Activated CD4-positive, alpha-beta T cell treated with anti-CD3 and anti-CD28 coated beads, Interleukin-2, amount 10 ng/mL, durations not matched to agents 24 days and 14 days (primary cell): ENCODE results near the gene IL10. TPM values are rescaled to one million over a fixed set of nuclear protein-coding genes. Genes with fewer than 3 reads are reported as not detected.
"Not testable (repeated sequence)": the region's sequence is repeated elsewhere in the genome, so short reads cannot be mapped to it uniquely, and the experiment has no call there.

Source experiments
- DNase-seq: peaks from one replicate; pipeline ENCODE4 v3.0.0; 2022
- H3K27ac Mint-ChIP-seq: one replicate; pipeline ENCODE4 v1.8.0; 2022; ENCODE audit warnings: mild to moderate bottlenecking, mixed read lengths
- H3K27me3 Mint-ChIP-seq: one replicate; pipeline ENCODE4 v1.8.0; 2022; ENCODE audit warnings: mixed read lengths
- H3K36me3 Mint-ChIP-seq: one replicate; pipeline ENCODE4 v1.8.0; 2022; ENCODE audit warnings: low read depth, mild to moderate bottlenecking, mixed read lengths
- H3K4me1 Mint-ChIP-seq: one replicate; pipeline ENCODE4 v1.8.0; 2021; ENCODE audit warnings: mixed read lengths
- H3K4me3 Mint-ChIP-seq: one replicate; pipeline ENCODE4 v1.8.0; 2022; ENCODE audit warnings: mild to moderate bottlenecking, moderate library complexity, mixed read lengths
- H3K9me3 Mint-ChIP-seq: one replicate; pipeline ENCODE4 v1.8.0; 2021; ENCODE audit warnings: mixed read lengths
- intact Hi-C: fragments of 100-400 bp; cut with micrococcal nuclease; formaldehyde crosslinking; loops from one replicate; pipeline ENCODE4 v1.15.1; 2023
- total RNA-seq: library from RNA; stranded (reverse); gene quantifications from 2 replicates; pipeline ENCODE4 v1.2.3, GENCODE V29; 2022

The IL10 gene
- total RNA-seq, 1 donor from 2014 or later = 3.4 TPM

DNA sequence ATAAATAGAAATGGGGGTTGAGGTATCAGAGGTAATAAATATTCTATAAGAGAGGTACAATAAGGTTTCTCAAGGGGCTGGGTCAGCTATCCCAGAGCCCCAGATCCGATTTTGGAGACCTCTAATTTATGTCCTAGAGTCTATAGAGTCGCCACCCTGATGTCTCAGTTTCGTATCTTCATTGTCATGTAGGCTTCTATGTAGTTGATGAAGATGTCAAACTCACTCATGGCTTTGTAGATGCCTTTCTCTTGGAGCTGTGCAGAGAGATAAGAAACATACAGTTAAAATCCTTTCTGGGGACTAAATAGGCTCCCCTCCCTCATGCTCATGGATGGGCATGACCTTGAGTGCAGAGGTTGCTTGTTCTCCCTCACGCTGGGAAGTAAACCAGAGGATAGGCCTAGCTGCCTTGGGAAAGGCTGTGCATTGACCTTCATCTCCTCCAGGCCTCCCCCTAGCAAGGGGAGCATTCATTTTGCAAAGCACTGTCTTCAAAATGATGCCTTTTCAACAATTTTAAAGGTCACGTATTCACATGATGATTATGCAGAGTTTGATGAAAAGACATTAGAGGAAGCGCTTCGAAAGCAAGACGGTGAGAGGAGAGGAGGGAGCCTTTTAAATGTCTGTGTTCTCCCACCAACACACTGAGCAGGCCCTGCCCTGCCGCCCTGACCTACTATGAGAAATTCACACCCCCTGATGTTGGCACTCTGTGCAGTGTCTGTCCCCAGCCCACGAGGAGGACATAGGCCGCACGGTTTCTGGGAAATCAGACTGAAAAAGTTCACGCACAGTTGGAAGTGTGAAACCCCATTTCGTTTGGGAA is 3.6 kb downstream of the IL10 start:
- Mint-ChIP-seq H3K27me3 (peaks cover 37% of the 10 kb centered on the region), H3K36me3 (peaks cover 6% of the 10 kb centered on the region), H3K27ac (peak overlapping the region; percentile 74), H3K4me1 (peaks cover 61% of the 10 kb centered on the region), H3K9me3 (peaks cover 8% of the 10 kb centered on the region), H3K4me3 (peak overlapping the region; percentile 66)
- intact Hi-C loops = loop anchor here (1.0 kb wide), 2 partner anchors 16 to 29 kb away; no protein-coding TSS in a partner anchor
- DNase-seq = no peak

DNA sequence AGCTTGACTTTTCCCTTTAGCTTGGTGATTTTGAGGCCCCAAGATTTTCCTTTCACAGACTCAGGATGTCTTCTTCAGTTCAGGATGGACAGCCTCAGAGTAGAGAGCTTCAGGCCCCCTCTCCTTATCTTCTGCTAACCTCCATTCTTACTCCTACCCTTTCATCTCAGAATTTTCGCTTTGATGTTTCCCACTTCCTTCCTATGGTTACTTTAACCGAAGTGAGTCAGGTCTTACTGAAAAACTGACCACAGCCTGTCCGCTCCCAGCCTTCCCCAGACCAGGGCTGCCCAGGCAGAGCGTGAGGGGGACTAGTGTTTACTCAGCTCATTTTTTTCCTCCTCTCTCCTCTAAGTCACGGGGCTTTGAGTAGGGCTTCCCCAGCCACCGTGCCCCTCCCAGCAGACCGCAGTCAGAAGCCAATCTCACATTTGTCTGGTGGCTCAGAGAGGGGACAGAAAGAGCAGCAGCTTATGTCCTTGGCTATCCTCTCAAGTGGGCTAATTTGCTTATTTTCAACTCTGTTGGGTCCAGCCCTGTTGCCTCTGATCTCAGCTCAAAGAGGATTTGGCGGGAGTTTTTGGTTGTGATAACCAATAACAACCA is 5.9 kb downstream of the IL10 start:
- peaks cover 27% of the 10 kb centered on the region for H3K27me3 Mint-ChIP-seq
- peak; percentile 91 for DNase-seq
- peak overlapping the region; percentile 80 for H3K27ac Mint-ChIP-seq
- peak overlapping the region; percentile 74 for H3K4me3 Mint-ChIP-seq
- H3K9me3 Mint-ChIP-seq = peaks cover 13% of the 10 kb centered on the region
- intact Hi-C loops = loop anchor here (1.0 to 2.0 kb wide), 2 partner anchors 37 to 50 kb away; no protein-coding TSS in a partner anchor
- peaks cover 56% of the 10 kb centered on the region for H3K4me1 Mint-ChIP-seq
- peaks cover 6% of the 10 kb centered on the region for H3K36me3 Mint-ChIP-seq

DNA sequence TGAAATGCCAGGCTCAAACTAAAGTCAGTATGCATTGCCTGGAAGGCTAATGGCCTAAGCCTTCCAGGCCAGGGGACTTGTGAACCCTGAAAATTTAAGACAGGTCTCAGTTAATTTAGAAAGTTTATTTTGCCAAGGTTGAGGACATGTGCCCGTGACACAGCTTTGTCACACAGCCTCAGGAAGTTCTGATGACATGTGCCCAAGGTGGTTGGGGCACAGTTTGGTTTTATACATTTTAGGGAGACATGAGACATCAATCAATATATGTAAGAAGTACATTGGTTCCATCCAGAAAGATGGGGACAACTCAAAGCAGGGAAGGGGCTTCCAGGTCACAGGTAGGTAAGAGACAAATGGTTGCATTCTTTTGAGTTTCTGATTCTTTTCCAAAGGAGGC is 6.5 kb downstream of the IL10 start:
- Mint-ChIP-seq H3K27me3 (peaks cover 30% of the 10 kb centered on the region), H3K4me3 (peak overlapping the region; percentile 16), H3K4me1 (peaks cover 52% of the 10 kb centered on the region), H3K27ac (peak overlapping the region; percentile 80), H3K9me3 (peaks cover 13% of the 10 kb centered on the region)
- not testable (repeated sequence) for H3K36me3 Mint-ChIP-seq, DNase-seq
- intact Hi-C loops = loop anchor here (1.0 to 2.0 kb wide), 2 partner anchors 38 to 51 kb away; no protein-coding TSS in a partner anchor

DNA sequence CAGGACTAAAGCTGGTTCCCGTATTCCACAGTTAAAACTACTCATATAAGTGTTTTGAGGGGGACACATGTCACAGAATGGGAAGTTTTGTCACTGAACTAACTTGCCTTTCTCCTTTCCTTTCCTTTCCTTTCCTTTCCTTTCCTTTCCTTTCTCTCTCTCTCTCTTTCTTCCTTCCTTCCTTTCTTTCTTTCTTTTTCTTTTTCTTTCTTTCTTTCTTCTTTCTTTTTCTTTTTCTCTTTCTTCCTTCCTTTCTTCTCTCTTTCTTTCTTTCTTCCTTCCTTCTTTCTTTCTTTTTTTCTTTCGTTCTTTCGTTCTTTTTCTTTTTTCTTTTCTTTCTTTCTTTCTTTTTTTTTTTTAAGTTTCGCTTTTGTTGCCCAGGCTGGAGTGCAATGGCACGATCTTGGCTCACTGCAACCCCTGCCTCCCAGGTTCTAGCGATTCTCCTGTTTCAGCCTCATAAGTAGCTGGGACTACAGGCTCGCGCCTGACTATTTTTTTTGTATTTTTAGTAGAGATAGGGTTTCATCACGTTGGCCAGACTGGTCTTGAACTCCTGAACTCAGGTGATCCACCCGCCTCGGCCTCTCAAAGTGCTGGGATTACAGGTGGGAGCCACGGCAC is 9.4 kb downstream of the IL10 start:
- H3K27ac Mint-ChIP-seq, H3K4me3 Mint-ChIP-seq, DNase-seq, H3K36me3 Mint-ChIP-seq, intact Hi-C loops: not testable (repeated sequence)
- Mint-ChIP-seq H3K4me1 (peaks cover 29% of the 10 kb centered on the region), H3K27me3 (peaks cover 33% of the 10 kb centered on the region), H3K9me3 (peaks cover 13% of the 10 kb centered on the region)

DNA sequence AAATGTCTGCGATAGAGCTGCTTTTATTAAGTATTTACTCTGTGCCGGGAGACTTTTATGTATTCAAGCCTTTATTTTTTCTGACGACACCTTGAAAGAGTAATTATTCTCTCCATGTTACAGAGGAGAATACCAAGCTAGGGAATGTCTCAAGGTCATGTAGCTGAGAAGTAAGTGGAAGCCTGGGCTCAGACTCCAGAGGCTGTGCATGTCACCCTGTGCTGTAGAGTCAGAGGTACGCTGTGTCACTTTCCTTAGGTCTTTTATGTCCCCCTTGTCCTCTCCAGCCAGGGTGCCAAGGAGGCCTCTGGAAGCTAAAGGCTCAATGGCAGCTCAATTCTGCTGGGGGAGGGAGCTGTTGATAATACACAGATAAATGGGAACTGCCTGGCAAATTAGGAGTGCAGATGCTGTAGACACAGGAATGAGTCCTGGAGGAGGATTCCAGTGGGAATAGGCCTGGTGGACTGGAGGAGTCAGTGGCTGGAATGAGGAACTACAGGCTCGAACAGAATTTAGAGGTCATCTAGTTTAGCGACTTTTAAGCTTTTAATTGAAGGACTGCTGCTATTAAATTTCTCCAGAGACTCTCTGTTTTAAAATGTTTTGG is 11.0 kb downstream of the IL10 start:
- Mint-ChIP-seq H3K4me3 (no peak overlapping the region), H3K27ac (no peak overlapping the region)
- no peak for DNase-seq

DNA sequence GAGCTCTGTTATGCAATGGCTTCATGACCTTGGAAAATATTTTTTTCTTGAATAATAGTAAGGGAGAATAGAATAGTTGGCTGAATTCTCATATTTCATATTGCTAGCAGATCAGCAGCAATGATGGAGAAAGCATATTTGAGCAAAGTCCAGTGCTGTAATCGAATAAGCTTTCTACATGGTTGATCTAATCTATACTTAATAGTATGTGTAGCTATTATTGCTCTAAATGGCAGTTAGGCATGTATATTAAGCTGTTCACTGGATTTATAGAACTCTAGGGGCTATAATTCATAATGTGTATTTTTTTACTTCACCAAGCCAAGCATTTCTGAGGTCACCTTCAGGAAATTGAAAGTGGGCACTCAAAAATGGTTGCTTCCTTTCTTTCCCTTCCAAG is 11.7 kb downstream of the IL10 start:
- H3K27ac Mint-ChIP-seq = no peak overlapping the region

More for the DNA sequence above, 11.0 kb downstream of the IL10 start:
- intact Hi-C loops = no loop called here
- Mint-ChIP-seq H3K9me3 (peaks cover 13% of the 10 kb centered on the region), H3K36me3 (peaks cover 3% of the 10 kb centered on the region), H3K27me3 (peaks cover 34% of the 10 kb centered on the region), H3K4me1 (peaks cover 22% of the 10 kb centered on the region)

GRCh38 chr1:206757524-206758266 is 14.6 kb downstream of the IL10 start:
- intact Hi-C loops = loop anchor here (2.0 kb wide), 1 partner anchor 19 kb away; no protein-coding TSS in a partner anchor
- Mint-ChIP-seq H3K27me3 (peaks cover 28% of the 10 kb centered on the region), H3K4me3 (no peak overlapping the region), H3K27ac (no peak overlapping the region), H3K4me1 (peaks cover 18% of the 10 kb centered on the region), H3K36me3 (peaks cover 1% of the 10 kb centered on the region), H3K9me3 (peaks cover 4% of the 10 kb centered on the region)
- DNase-seq = peak; percentile 73

More for the DNA sequence above, 11.7 kb downstream of the IL10 start:
- Mint-ChIP-seq H3K4me1 (peaks cover 18% of the 10 kb centered on the region), H3K27me3 (peaks cover 33% of the 10 kb centered on the region), H3K36me3 (peaks cover 2% of the 10 kb centered on the region), H3K4me3 (no peak overlapping the region), H3K9me3 (peaks cover 13% of the 10 kb centered on the region)
- no peak for DNase-seq
- intact Hi-C loops = no loop called here

- H3K4me1 Mint-ChIP-seq = peaks cover 12% of the 10 kb centered on the region
- no peak overlapping the region for H3K4me3 Mint-ChIP-seq
- no peak overlapping the region for H3K27ac Mint-ChIP-seq
- H3K27me3 Mint-ChIP-seq = peaks cover 34% of the 10 kb centered on the region
- H3K36me3 Mint-ChIP-seq = peaks cover 1% of the 10 kb centered on the region
- DNase-seq = no peak
- intact Hi-C loops = no loop called here
- H3K9me3 Mint-ChIP-seq = peaks cover 4% of the 10 kb centered on the region
These were observed 18.3 kb downstream of the IL10 start for GRCh38 chr1:206754011-206754410.

- Mint-ChIP-seq H3K4me3 (no peak overlapping the region), H3K4me1 (peaks cover 19% of the 10 kb centered on the region), H3K27ac (no peak overlapping the region), H3K9me3 (peaks cover 4% of the 10 kb centered on the region), H3K27me3 (peaks cover 42% of the 10 kb centered on the region), H3K36me3 (peaks cover 1% of the 10 kb centered on the region)
- no peak for DNase-seq
- intact Hi-C loops = no loop called here
These were observed 19.2 kb downstream of the IL10 start for GRCh38 chr1:206753141-206753540.

DNA sequence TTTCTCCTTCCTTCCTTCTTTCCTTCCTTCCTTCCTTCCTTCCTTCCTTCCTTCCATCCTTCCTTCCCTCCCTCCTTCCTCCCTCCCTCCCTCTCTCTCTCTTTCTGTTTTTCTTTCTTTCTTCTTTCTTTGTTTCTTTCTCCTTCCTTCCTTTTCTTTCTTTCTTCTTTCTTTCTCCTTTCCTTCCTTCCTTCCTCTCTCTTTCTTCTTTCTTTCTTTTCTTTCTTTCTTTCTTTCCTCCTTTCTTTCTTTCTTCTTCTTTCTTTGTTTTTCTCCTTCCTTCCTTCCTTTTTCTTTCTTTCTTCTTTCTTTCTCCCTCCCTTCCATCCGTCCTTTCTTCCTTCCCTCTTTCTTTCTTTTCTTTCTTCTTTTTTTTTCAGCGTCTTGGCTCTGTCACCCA is 19.8 kb downstream of the IL10 start:
- H3K27me3 Mint-ChIP-seq = peaks cover 42% of the 10 kb centered on the region

GRCh38 chr1:206751891-206752290 is 20.4 kb downstream of the IL10 start:
- Mint-ChIP-seq H3K9me3 (peaks cover 4% of the 10 kb centered on the region), H3K4me3 (no peak overlapping the region), H3K4me1 (peaks cover 19% of the 10 kb centered on the region), H3K36me3 (peaks cover 2% of the 10 kb centered on the region), H3K27me3 (peaks cover 44% of the 10 kb centered on the region), H3K27ac (no peak overlapping the region)
- intact Hi-C loops = no loop called here
- DNase-seq = no peak

More for the DNA sequence above, 19.8 kb downstream of the IL10 start:
- peaks cover 1% of the 10 kb centered on the region for H3K36me3 Mint-ChIP-seq
- H3K27ac Mint-ChIP-seq = no peak overlapping the region
- H3K9me3 Mint-ChIP-seq = peaks cover 4% of the 10 kb centered on the region
- H3K4me3 Mint-ChIP-seq = no peak overlapping the region
- H3K4me1 Mint-ChIP-seq = peaks cover 19% of the 10 kb centered on the region
- intact Hi-C loops = no loop called here
- DNase-seq = no peak

GRCh38 chr1:206748348-206749030 is 23.8 kb downstream of the IL10 start:
- Mint-ChIP-seq H3K36me3 (peaks cover 6% of the 10 kb centered on the region), H3K4me3 (no peak overlapping the region), H3K9me3 (no peaks in the 10 kb centered on the region), H3K27ac (peak overlapping the region; percentile 40), H3K27me3 (peaks cover 39% of the 10 kb centered on the region), H3K4me1 (peaks cover 22% of the 10 kb centered on the region)
- intact Hi-C loops = no loop called here
- no peak for DNase-seq
